Fibroblast of upper back skin (primary cell): ENCODE measurements around the gene CACNA2D4.
A peak's percentile ranks its signal among the peaks of the same experiment; 100 is the strongest.

Source experiments
- DNase-seq: peaks from one replicate; pipeline ENCODE4 v3.0.0-alpha.2; 2013

CACNA2D4 gene

GRCh38 chr12:1811948-1812291 is 106.5 kb downstream of the CACNA2D4 start:
- no peak for DNase-seq

GRCh38 chr12:1811281-1811947 is 107.0 kb downstream of the CACNA2D4 start:
- DNase-seq: no peak

GRCh38 chr12:1810931-1811280 is 107.5 kb downstream of the CACNA2D4 start:
- no peak for DNase-seq

- no peak for DNase-seq
Observed at GRCh38 chr12:1810201-1810930, 108.1 kb downstream of the CACNA2D4 start.

- no peak for DNase-seq
Observed at GRCh38 chr12:1809591-1810190, 108.8 kb downstream of the CACNA2D4 start.

- DNase-seq: no peak
Observed at GRCh38 chr12:1808798-1809480, 109.5 kb downstream of the CACNA2D4 start.

- DNase-seq: no peak
Observed at GRCh38 chr12:1808036-1808797, 110.2 kb downstream of the CACNA2D4 start.

- no peak for DNase-seq
Observed at GRCh38 chr12:1807087-1807860, 111.2 kb downstream of the CACNA2D4 start.

GRCh38 chr12:1806301-1807086 is 112.0 kb downstream of the CACNA2D4 start:
- no peak for DNase-seq

GRCh38 chr12:1805441-1806081 is 112.9 kb downstream of the CACNA2D4 start:
- no peak for DNase-seq

GRCh38 chr12:1804545-1805332 is 113.7 kb downstream of the CACNA2D4 start:
- DNase-seq: peak; percentile 94

GRCh38 chr12:1803736-1804135 is 114.7 kb downstream of the CACNA2D4 start:
- no peak for DNase-seq

- peak; percentile 27 for DNase-seq
Observed at GRCh38 chr12:1801303-1801975, 117.0 kb downstream of the CACNA2D4 start.

- DNase-seq: peak; percentile 31
Observed at GRCh38 chr12:1800401-1801302, 117.8 kb downstream of the CACNA2D4 start.

- no peak for DNase-seq
Observed at GRCh38 chr12:1799882-1800400, 118.5 kb downstream of the CACNA2D4 start.

GRCh38 chr12:1799051-1799881 is 119.2 kb downstream of the CACNA2D4 start:
- DNase-seq: no peak

- DNase-seq: no peak
Observed at GRCh38 chr12:1798641-1799020, 119.8 kb downstream of the CACNA2D4 start.
